ENCODE measurements around the gene MAPK1IP1L. TPM values are rescaled to one million over a fixed set of nuclear protein-coding genes. Genes with fewer than 3 reads are reported as not detected.

The MAPK1IP1L gene
- total and polyA plus RNA-seq, 2 of the 13 experiments (the other 11 are each of a cell fraction or from before 2014, with no cell fraction given), result 27.8 to 68.4 TPM

GRCh38 chr14:55107766-55108554 is 56.5 kb downstream of the MAPK1IP1L start:
- no peak overlapping the region for H2AFZ ChIP-seq (ENCODE audit: low read length)
- no peaks in the 10 kb centered on the region for H3K79me2 ChIP-seq (ENCODE audit: insufficient read depth, low read length)
- no peaks in the 10 kb centered on the region for H3K27me3 ChIP-seq (ENCODE audit: control insufficient read depth in 1 of 2, insufficient read depth in 2 of 2, low read length in 2 of 2)
- no peaks in the 10 kb centered on the region for H3K36me3 ChIP-seq (replicated peaks in 1 of 2; ENCODE audit: control insufficient read depth in 1 of 2, insufficient read depth in 2 of 2, low read length in 2 of 2)
- ChIA-PET CTCF (ENCODE audit: low intra/inter-chr PET ratio, low total read pairs) (no interaction called here), POLR2A (interaction anchor here (0.7 to 3.1 kb wide), 12 partner anchors 9 to 62 kb away, joined by 3 to 22 read pairs (median 4); partner anchors contain the start of genes LGALS3 and MAPK1IP1L)
- in situ Hi-C loops (cut with HindIII; ENCODE audit: extremely low pct_ligation_motif_present, low pct_unique_long_range_greater_than_20kb) (no loop called here), intact Hi-C loops (cut with micrococcal nuclease; ENCODE audit: unreplicated experiment) (no loop called here)
- H3K27ac ChIP-seq (ENCODE audit: extremely low read length, insufficient read depth, low read length), result peak overlapping the region; percentile 85
- no peaks in the 10 kb centered on the region for H3K9me3 ChIP-seq (ENCODE audit: low read length)
- H3K9ac ChIP-seq (ENCODE audit: insufficient read depth, low read depth, low read length), result peak overlapping the region; percentile 66
- ATAC-seq (peak; percentile 87), FAIRE-seq (peak; percentile 37), DNase-seq (ENCODE audit: low spot score) (peak; percentile 83)
- no peaks in the 10 kb centered on the region for H4K20me1 ChIP-seq (ENCODE audit: insufficient read depth, low read length)
- TSS peak; percentile 88 for BruUV-seq (replicated peaks)
- H3K4me1 ChIP-seq (ENCODE audit: insufficient read depth, low read length), result peaks cover 58% of the 10 kb centered on the region
- WGBS (ENCODE audit: low lambda C conversion rate), result 5% methylated on average over 15 of the region's 19 CpGs
- H3K4me3 ChIP-seq (replicated peaks in 1 of 3; ENCODE audit: insufficient read depth in 1 of 3, low read depth in 2 of 3, low read length in 3 of 3), result peak overlapping the region in 1 of 3 experiments; percentile 37; a peak in 2 of 6 replicates
- peak overlapping the region; percentile 57 for H3K4me2 ChIP-seq (ENCODE audit: low read depth, low read length)
- TF ChIP-seq CREB1 (IDR thresholded peaks at IDR 0.05) (peak; percentile 29; the same call in 1 of the 2 replicates), CREB1 (CRISPR knock-in tag; IDR thresholded peaks at IDR 0.05) (peak; percentile 61), ZNF878 (CRISPR knock-in tag; IDR thresholded peaks at IDR 0.05) (peak; percentile 89), ZNF451 (CRISPR knock-in tag; IDR thresholded peaks at IDR 0.05) (peak; percentile 84), IKZF5 (CRISPR knock-in tag; IDR thresholded peaks at IDR 0.05) (peak; percentile 78), ZNF724P (CRISPR knock-in tag; IDR thresholded peaks at IDR 0.05; ENCODE audit: borderline replicate concordance) (no peak), YEATS4 (CRISPR knock-in tag; IDR thresholded peaks at IDR 0.05; ENCODE audit: borderline replicate concordance) (peak; percentile 77; the same call in 1 of the 2 replicates), RBFOX2 (IDR thresholded peaks at IDR 0.05; ENCODE audit: low read depth, low read length) (peak; percentile 49; the same call in 1 of the 2 replicates), IRF2 (CRISPR knock-in tag; IDR thresholded peaks at IDR 0.05) (peak; percentile 23; the same call in 1 of the 2 replicates), E2F1 (CRISPR knock-in tag; IDR thresholded peaks at IDR 0.05) (0 out of 2 replicates have a peak, but pooled peaks have one; percentile 41), ZNF788 (CRISPR knock-in tag; IDR thresholded peaks at IDR 0.05; ENCODE audit: borderline replicate concordance) (peak; percentile 53; the same call in 1 of the 2 replicates), DNMT3B (CRISPR knock-in tag; conservative IDR thresholded peaks at IDR 0.05) (peak; percentile 30; the same call in 1 of the 2 replicates), NKX3-1 (CRISPR knock-in tag; IDR thresholded peaks at IDR 0.05) (peak; percentile 93), RFXANK (CRISPR knock-in tag; IDR thresholded peaks at IDR 0.05) (no peak), NFIB (CRISPR knock-in tag; IDR thresholded peaks at IDR 0.05; ENCODE audit: borderline replicate concordance) (no peak), ZNF773 (CRISPR knock-in tag; IDR thresholded peaks at IDR 0.05; ENCODE audit: borderline replicate concordance) (peak; percentile 83), GTF3A (CRISPR knock-in tag; conservative IDR thresholded peaks at IDR 0.05) (0 out of 2 replicates have a peak, but pooled peaks have one; percentile 10), KMT2B (CRISPR knock-in tag; IDR thresholded peaks at IDR 0.05) (peak; percentile 57; the same call in 1 of the 2 replicates), PPARG (CRISPR knock-in tag; conservative IDR thresholded peaks at IDR 0.05) (peak; percentile 41; the same call in 1 of the 2 replicates), ZNF34 (CRISPR knock-in tag; IDR thresholded peaks at IDR 0.05; ENCODE audit: borderline replicate concordance) (no peak), ZBTB25 (CRISPR knock-in tag; IDR thresholded peaks at IDR 0.05) (peak; percentile 60; the same call in 1 of the 2 replicates), ISX (CRISPR knock-in tag; conservative IDR thresholded peaks at IDR 0.05) (peak; percentile 86; the same call in 1 of the 2 replicates)

All from HepG2 (cell line).